ENCODE data around the gene NANOS3. TPM values are rescaled to one million over a fixed set of nuclear protein-coding genes. Genes with fewer than 3 reads are reported as not detected.

NANOS3 gene
- total and polyA plus RNA-seq, 10 of the 15 experiments (the other 5 are each of a cell fraction or from before 2014, with no cell fraction given), result 0.31 to 1.7 (median 0.81) TPM

DNA sequence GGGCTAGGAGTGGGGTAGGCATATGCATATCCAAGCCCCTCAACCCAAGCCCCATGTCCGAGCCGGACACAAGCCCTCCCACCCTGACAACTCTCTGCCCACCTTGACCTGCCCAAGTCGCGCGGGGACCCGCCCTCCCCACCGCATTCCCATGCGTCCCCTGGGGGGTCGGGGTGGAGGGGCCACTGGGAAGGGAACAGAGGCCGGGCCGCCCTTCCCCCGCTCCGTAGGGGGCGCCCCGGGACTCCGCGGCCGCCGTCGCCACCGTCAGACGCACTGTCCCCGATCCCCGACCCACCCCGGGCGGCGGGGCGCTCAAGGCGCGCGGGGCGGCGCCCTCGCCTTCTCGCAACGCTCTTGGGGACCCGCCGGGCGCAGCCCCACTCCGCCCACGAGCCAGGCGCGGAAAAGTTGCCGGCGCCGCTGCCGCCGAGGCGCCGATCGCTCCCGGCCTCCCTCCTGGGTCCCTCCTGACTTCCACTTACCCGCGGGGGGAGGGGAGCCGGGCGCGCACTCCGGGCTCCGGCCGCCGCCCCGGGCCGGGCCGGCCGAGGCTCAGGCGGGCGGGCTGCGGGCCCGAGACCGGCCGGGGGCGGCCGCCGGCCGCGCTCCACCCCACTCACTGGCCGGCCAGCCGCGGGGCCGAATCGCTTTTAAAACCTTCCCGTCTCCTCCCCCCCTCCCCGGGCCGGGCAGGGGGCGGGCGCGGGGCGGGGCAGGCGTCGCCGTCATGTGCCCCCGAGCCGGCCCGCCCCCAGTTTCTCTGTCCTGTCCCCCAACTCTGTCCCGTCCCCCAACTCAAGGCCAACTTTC is 34.4 kb upstream of the NANOS3 start:
- intact Hi-C loops (cut with micrococcal nuclease; ENCODE audit: unreplicated experiment) (loop anchor here (10.0 kb wide), 1 partner anchor 688 kb away; the partner anchor contains the start of genes IER2 and STX10), in situ Hi-C loops (cut with MboI) (loop anchor here (10.0 kb wide), 1 partner anchor 688 kb away; the partner anchor contains the start of genes IER2 and STX10)
- Histone ChIP-seq H3K4me3 (peak overlapping the region; percentile 92), H3K36me3 (ENCODE audit: control insufficient read depth in 2 of 2, insufficient read depth in 2 of 2, low read length in 1 of 2) (no peaks in the 10 kb centered on the region), H3K27me3 (replicated peaks in 1 of 2; ENCODE audit: control insufficient read depth in 2 of 2, insufficient read depth in 2 of 2, low read length in 1 of 2) (no peaks in the 10 kb centered on the region), H2AFZ (ENCODE audit: control insufficient read depth, low read depth, low read length) (peak overlapping the region; percentile 73), H3K79me2 (ENCODE audit: control insufficient read depth, insufficient read depth, low read length) (peaks cover 49% of the 10 kb centered on the region), H3K9ac (ENCODE audit: control insufficient read depth, insufficient read depth, low read length) (peak overlapping the region; percentile 94), H4K20me1 (ENCODE audit: control insufficient read depth, insufficient read depth) (no peaks in the 10 kb centered on the region), H3K27ac (ENCODE audit: control insufficient read depth, insufficient read depth) (peak overlapping the region; percentile 96), H3K4me1 (ENCODE audit: control insufficient read depth, insufficient read depth, low read length) (peaks cover 55% of the 10 kb centered on the region), H3K4me2 (ENCODE audit: control insufficient read depth, insufficient read depth) (peak overlapping the region; percentile 99), H3K9me3 (replicated peaks; ENCODE audit: control insufficient read depth, insufficient read depth, low read length) (no peaks in the 10 kb centered on the region)
- 1% methylated on average over 20 of the region's 95 CpGs for WGBS (ENCODE audit: insufficient coverage, insufficient replicate concordance, low lambda C conversion rate, missing lambda C conversion rate)
- ChIA-PET POLR2A (interaction anchor here (0.5 to 7.5 kb wide), 4 partner anchors 19 to 952 kb away, joined by 3 to 85 read pairs (median 6); no protein-coding TSS in a partner anchor), CTCF (interaction anchor here (7.1 kb wide), 1 partner anchor 20 kb away, joined by 51 read pairs; no protein-coding TSS in a partner anchor), SMC1A (ENCODE audit: uncharacterized antibody, unreplicated experiment) (interaction anchor here (0.7 to 4.2 kb wide), 3 partner anchors 20 to 46 kb away, joined by 3 to 37 read pairs (median 4); no protein-coding TSS in a partner anchor), RAD21 (ENCODE audit: unreplicated experiment) (interaction anchor here (1.2 to 4.9 kb wide), 2 partner anchors 20 to 38 kb away, joined by 3 to 68 read pairs; no protein-coding TSS in a partner anchor)
- FAIRE-seq (no peak), ATAC-seq (peak; percentile 0), DNase-seq (ENCODE audit: low read depth, low spot score) (no peak)
- BruUV-seq (replicated peaks), result no TSS peak
- TF ChIP-seq RBBP5 (conservative IDR thresholded peaks at IDR 0.05) (no peak), HDAC6 (IDR thresholded peaks at IDR 0.05; ENCODE audit: unreplicated experiment) (no peak), NR2F1 (conservative IDR thresholded peaks at IDR 0.05) (peak; percentile 49; the same call in 1 of the 2 replicates), NBN (IDR thresholded peaks at IDR 0.05) (no peak), GATAD2B (conservative IDR thresholded peaks at IDR 0.05; ENCODE audit: low read depth) (peak; percentile 89), TCF3 (IDR thresholded peaks at IDR 0.05; ENCODE audit: borderline replicate concordance, insufficient read depth, low read depth, low read length) (peak; percentile 61; the same call in 1 of the 2 replicates), SUPT20H (IDR thresholded peaks at IDR 0.05; ENCODE audit: borderline replicate concordance, control insufficient read depth, low read depth, low read length) (no peak), RELA (IDR thresholded peaks at IDR 0.05; ENCODE audit: borderline replicate concordance, partially characterized antibody) (peak; percentile 15), SREBF2 (IDR thresholded peaks at IDR 0.05; ENCODE audit: low read length) (no peak), ATF3 (IDR thresholded peaks at IDR 0.05; ENCODE audit: borderline replicate concordance, extremely low read depth, low read depth, low read length) (no peak), JUND (IDR thresholded peaks at IDR 0.05; ENCODE audit: low read depth, low read length) (no peak), ZBED1 (IDR thresholded peaks at IDR 0.05; ENCODE audit: borderline replicate concordance) (no peak), SREBF1 (IDR thresholded peaks at IDR 0.05; ENCODE audit: low read length) (no peak), NR2C1 (IDR thresholded peaks at IDR 0.05) (peak; percentile 17; the same call in 1 of the 2 replicates), SMAD5 (IDR thresholded peaks at IDR 0.05; ENCODE audit: low read depth) (no peak; the same call in 1 of the 2 replicates), SIN3A (IDR thresholded peaks at IDR 0.05; ENCODE audit: low read depth, low read length) (no peak)
- TF ChIP-seq, protein P1, sequence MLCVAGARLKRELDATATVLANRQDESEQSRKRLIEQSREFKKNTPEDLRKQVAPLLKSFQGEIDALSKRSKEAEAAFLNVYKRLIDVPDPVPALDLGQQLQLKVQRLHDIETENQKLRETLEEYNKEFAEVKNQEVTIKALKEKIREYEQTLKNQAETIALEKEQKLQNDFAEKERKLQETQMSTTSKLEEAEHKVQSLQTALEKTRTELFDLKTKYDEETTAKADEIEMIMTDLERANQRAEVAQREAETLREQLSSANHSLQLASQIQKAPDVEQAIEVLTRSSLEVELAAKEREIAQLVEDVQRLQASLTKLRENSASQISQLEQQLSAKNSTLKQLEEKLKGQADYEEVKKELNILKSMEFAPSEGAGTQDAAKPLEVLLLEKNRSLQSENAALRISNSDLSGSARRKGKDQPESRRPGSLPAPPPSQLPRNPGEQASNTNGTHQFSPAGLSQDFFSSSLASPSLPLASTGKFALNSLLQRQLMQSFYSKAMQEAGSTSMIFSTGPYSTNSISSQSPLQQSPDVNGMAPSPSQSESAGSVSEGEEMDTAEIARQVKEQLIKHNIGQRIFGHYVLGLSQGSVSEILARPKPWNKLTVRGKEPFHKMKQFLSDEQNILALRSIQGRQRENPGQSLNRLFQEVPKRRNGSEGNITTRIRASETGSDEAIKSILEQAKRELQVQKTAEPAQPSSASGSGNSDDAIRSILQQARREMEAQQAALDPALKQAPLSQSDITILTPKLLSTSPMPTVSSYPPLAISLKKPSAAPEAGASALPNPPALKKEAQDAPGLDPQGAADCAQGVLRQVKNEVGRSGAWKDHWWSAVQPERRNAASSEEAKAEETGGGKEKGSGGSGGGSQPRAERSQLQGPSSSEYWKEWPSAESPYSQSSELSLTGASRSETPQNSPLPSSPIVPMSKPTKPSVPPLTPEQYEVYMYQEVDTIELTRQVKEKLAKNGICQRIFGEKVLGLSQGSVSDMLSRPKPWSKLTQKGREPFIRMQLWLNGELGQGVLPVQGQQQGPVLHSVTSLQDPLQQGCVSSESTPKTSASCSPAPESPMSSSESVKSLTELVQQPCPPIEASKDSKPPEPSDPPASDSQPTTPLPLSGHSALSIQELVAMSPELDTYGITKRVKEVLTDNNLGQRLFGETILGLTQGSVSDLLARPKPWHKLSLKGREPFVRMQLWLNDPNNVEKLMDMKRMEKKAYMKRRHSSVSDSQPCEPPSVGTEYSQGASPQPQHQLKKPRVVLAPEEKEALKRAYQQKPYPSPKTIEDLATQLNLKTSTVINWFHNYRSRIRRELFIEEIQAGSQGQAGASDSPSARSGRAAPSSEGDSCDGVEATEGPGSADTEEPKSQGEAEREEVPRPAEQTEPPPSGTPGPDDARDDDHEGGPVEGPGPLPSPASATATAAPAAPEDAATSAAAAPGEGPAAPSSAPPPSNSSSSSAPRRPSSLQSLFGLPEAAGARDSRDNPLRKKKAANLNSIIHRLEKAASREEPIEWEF (IDR thresholded peaks at IDR 0.05; ENCODE audit: insufficient replicate concordance, low read depth, low read length), result no peak
